HepG2 (cell line): Measurements from ENCODE around the gene RPL34. TPM values are rescaled to one million over a fixed set of nuclear protein-coding genes. Genes with fewer than 3 reads are reported as not detected.
A peak's percentile ranks its signal among the peaks of the same experiment; 100 is the strongest.

Experiments used
- AKAP8 ChIP-seq: sonication (generic); formaldehyde crosslinking; IDR thresholded peaks from 2 replicates; pipeline ENCODE4 v1.5.1; 2020; ENCODE audit warnings: mild to moderate bottlenecking, missing genetic modification reagents
- CC2D1A ChIP-seq: sonication (generic); formaldehyde crosslinking; IDR thresholded peaks from 2 replicates; pipeline ENCODE4 v1.8.1; 2023; ENCODE audit warnings: mild to moderate bottlenecking, missing genetic modification reagents
- GABPB1 ChIP-seq: IDR thresholded peaks from 2 replicates; pipeline ENCODE4 v1.6.1; 2016; ENCODE audit warnings: mild to moderate bottlenecking, missing genetic modification reagents, moderate library complexity, missing compliant biosample characterization
- NBN ChIP-seq: fragments of 450-650 bp; conservative IDR thresholded peaks from 2 replicates; pipeline ENCODE4 v1.6.1; 2017
- NR3C1 ChIP-seq: sonication (generic); formaldehyde crosslinking; IDR thresholded peaks from 2 replicates; pipeline ENCODE4 v1.4.0; 2020; ENCODE audit warnings: missing genetic modification reagents
- RAD51 ChIP-seq: fragments of 450-650 bp; IDR thresholded peaks from 2 replicates; pipeline ENCODE4 v1.6.1; 2016; ENCODE audit warnings: borderline replicate concordance
- REXO4 ChIP-seq: sonication (generic); formaldehyde crosslinking; IDR thresholded peaks from 2 replicates; pipeline ENCODE4 v1.8.0; 2022; ENCODE audit warnings: missing genetic modification reagents, mild to moderate bottlenecking, borderline replicate concordance
- SMAD1 ChIP-seq: sonication (generic); formaldehyde crosslinking; IDR thresholded peaks from 2 replicates; pipeline ENCODE4 v1.4.0; 2020; ENCODE audit warnings: missing genetic modification reagents, low read depth, mild to moderate bottlenecking, borderline replicate concordance
- TBX2 ChIP-seq: sonication (generic); formaldehyde crosslinking; IDR thresholded peaks from 2 replicates; pipeline ENCODE4 v1.5.0; 2020; ENCODE audit warnings: missing genetic modification reagents, mild to moderate bottlenecking, borderline replicate concordance
- YEATS4 ChIP-seq: sonication (generic); formaldehyde crosslinking; IDR thresholded peaks from 2 replicates; pipeline ENCODE4 v1.4.0; 2020; ENCODE audit warnings: missing genetic modification reagents, borderline replicate concordance
- ZNF260 ChIP-seq: sonication (generic); formaldehyde crosslinking; IDR thresholded peaks from 2 replicates; pipeline ENCODE4 v1.4.0; 2020; ENCODE audit warnings: missing genetic modification reagents, low read depth, mild to moderate bottlenecking, borderline replicate concordance
- ZNF296 ChIP-seq: sonication (generic); formaldehyde crosslinking; conservative IDR thresholded peaks from 2 replicates; pipeline ENCODE4 v1.5.0; 2020; ENCODE audit warnings: mild to moderate bottlenecking, missing genetic modification reagents
- ZNF567 ChIP-seq: sonication (generic); formaldehyde crosslinking; IDR thresholded peaks from 2 replicates; pipeline ENCODE4 v1.8.1; 2023; ENCODE audit warnings: mild to moderate bottlenecking, missing genetic modification reagents, borderline replicate concordance
- ZNF7 ChIP-seq: IDR thresholded peaks from 2 replicates; pipeline ENCODE4 v1.6.1; 2016; ENCODE audit warnings: missing biosample characterization, missing genetic modification reagents
- polyA plus RNA-seq, 8 experiments: library from polyadenylated mRNA; depleted of rRNA in 3 of 8; stranded (reverse) in 7 of 8; unstranded in 1 of 8; fragments of >200 nt; fragmentation: Illumina TruSeq in 4 of 8; extraction: Trizol in 4 of 8; gene quantifications; 2 replicates each; pipeline versions ENCODE4 v1.2.1 to v1.2.3, GENCODE V29; 2011 to 2016; ENCODE audit warnings: low read depth in 4 of 8, missing spikeins in 1 of 8, mixed read lengths in 1 of 8; ENCODE audit not compliant: insufficient read depth in 1 of 8
- total RNA-seq, 5 experiments: library from RNA; depleted of rRNA; stranded (reverse); fragments of >200 nt; fragmentation: Illumina TruSeq; extraction: Trizol; gene quantifications; 2 replicates each; pipeline ENCODE4 v1.2.3, GENCODE V29; 2016; ENCODE audit warnings: low read depth in 1 of 5
- TF ChIP-seq, protein P1 (sequence below), 2 experiments: fragments of 450-650 bp in 1 of 2; sonication (generic) in 1 of 2; formaldehyde crosslinking in 1 of 2; IDR thresholded peaks; 2 replicates each; pipeline versions ENCODE4 v1.6.1 to v1.8.0; 2016 to 2022; ENCODE audit warnings: antibody characterized with exemption in 1 of 2, mild to moderate bottlenecking in 1 of 2, missing genetic modification reagents in 1 of 2
- TF ChIP-seq, protein P2 (sequence below): sonication (generic); formaldehyde crosslinking; IDR thresholded peaks from 2 replicates; pipeline ENCODE4 v1.4.0; 2020; ENCODE audit warnings: mild to moderate bottlenecking, low read depth, missing genetic modification reagents

RPL34 gene
- total and polyA plus RNA-seq, 2 of the 13 experiments (the other 11 are each of a cell fraction or from before 2014, with no cell fraction given): 2,235 to 3,985 TPM

- TF ChIP-seq, protein P1, sequence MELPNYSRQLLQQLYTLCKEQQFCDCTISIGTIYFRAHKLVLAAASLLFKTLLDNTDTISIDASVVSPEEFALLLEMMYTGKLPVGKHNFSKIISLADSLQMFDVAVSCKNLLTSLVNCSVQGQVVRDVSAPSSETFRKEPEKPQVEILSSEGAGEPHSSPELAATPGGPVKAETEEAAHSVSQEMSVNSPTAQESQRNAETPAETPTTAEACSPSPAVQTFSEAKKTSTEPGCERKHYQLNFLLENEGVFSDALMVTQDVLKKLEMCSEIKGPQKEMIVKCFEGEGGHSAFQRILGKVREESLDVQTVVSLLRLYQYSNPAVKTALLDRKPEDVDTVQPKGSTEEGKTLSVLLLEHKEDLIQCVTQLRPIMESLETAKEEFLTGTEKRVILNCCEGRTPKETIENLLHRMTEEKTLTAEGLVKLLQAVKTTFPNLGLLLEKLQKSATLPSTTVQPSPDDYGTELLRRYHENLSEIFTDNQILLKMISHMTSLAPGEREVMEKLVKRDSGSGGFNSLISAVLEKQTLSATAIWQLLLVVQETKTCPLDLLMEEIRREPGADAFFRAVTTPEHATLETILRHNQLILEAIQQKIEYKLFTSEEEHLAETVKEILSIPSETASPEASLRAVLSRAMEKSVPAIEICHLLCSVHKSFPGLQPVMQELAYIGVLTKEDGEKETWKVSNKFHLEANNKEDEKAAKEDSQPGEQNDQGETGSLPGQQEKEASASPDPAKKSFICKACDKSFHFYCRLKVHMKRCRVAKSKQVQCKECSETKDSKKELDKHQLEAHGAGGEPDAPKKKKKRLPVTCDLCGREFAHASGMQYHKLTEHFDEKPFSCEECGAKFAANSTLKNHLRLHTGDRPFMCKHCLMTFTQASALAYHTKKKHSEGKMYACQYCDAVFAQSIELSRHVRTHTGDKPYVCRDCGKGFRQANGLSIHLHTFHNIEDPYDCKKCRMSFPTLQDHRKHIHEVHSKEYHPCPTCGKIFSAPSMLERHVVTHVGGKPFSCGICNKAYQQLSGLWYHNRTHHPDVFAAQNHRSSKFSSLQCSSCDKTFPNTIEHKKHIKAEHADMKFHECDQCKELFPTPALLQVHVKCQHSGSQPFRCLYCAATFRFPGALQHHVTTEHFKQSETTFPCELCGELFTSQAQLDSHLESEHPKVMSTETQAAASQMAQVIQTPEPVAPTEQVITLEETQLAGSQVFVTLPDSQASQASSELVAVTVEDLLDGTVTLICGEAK (IDR thresholded peaks at IDR 0.05): no peak
- TF ChIP-seq, protein P1 (CRISPR knock-in tag; IDR thresholded peaks at IDR 0.05): peak; percentile 55; the same call in 1 of the 2 replicates
- no peak for TF ChIP-seq ZNF567 (CRISPR knock-in tag)
- no peak for TF ChIP-seq SMAD1 (CRISPR knock-in tag)
- no peak for TF ChIP-seq NBN
- TF ChIP-seq CC2D1A: no peak
- no peak for TF ChIP-seq ZNF260 (CRISPR knock-in tag)
- TF ChIP-seq AKAP8 (CRISPR knock-in tag): no peak
- TF ChIP-seq RAD51: 0 out of 2 replicates have a peak, but pooled peaks have one; percentile 21
- TF ChIP-seq, protein P2, sequence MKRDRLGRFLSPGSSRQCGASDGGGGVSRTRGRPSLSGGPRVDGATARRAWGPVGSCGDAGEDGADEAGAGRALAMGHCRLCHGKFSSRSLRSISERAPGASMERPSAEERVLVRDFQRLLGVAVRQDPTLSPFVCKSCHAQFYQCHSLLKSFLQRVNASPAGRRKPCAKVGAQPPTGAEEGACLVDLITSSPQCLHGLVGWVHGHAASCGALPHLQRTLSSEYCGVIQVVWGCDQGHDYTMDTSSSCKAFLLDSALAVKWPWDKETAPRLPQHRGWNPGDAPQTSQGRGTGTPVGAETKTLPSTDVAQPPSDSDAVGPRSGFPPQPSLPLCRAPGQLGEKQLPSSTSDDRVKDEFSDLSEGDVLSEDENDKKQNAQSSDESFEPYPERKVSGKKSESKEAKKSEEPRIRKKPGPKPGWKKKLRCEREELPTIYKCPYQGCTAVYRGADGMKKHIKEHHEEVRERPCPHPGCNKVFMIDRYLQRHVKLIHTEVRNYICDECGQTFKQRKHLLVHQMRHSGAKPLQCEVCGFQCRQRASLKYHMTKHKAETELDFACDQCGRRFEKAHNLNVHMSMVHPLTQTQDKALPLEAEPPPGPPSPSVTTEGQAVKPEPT (CRISPR knock-in tag): no peak
- peak; percentile 86 for TF ChIP-seq YEATS4 (CRISPR knock-in tag)
- TF ChIP-seq ZNF296 (CRISPR knock-in tag): no peak
- peak; percentile 34; the same call in 1 of the 2 replicates for TF ChIP-seq TBX2 (CRISPR knock-in tag)
- TF ChIP-seq REXO4 (CRISPR knock-in tag): no peak
- no peak for TF ChIP-seq NR3C1
- no peak for TF ChIP-seq ZNF7 (CRISPR knock-in tag)
- TF ChIP-seq GABPB1 (CRISPR knock-in tag): peak; percentile 92
Observed at GRCh38 chr4:108650212-108651013, 30.0 kb downstream of the RPL34 start, which contains the start of gene OSTC (continued).
